A172 (cell line): ENCODE data around the gene GNAI3. TPM values are rescaled to one million over a fixed set of nuclear protein-coding genes. Genes with fewer than 3 reads are reported as not detected.

Source experiments
- DNase-seq: peaks from one replicate; pipeline ENCODE4 v3.0.0-alpha.2; 2015; ENCODE audit warnings: low spot score
- total RNA-seq: library from RNA; depleted of rRNA; stranded (reverse); fragments of >200 nt; shearing (Covaris generic); gene quantifications from 2 replicates; pipeline ENCODE4 v1.2.3, GENCODE V29; 2014; rRNA removed

GNAI3 gene
- 13.8 and 14.8 TPM in 2 replicates for total RNA-seq

DNA sequence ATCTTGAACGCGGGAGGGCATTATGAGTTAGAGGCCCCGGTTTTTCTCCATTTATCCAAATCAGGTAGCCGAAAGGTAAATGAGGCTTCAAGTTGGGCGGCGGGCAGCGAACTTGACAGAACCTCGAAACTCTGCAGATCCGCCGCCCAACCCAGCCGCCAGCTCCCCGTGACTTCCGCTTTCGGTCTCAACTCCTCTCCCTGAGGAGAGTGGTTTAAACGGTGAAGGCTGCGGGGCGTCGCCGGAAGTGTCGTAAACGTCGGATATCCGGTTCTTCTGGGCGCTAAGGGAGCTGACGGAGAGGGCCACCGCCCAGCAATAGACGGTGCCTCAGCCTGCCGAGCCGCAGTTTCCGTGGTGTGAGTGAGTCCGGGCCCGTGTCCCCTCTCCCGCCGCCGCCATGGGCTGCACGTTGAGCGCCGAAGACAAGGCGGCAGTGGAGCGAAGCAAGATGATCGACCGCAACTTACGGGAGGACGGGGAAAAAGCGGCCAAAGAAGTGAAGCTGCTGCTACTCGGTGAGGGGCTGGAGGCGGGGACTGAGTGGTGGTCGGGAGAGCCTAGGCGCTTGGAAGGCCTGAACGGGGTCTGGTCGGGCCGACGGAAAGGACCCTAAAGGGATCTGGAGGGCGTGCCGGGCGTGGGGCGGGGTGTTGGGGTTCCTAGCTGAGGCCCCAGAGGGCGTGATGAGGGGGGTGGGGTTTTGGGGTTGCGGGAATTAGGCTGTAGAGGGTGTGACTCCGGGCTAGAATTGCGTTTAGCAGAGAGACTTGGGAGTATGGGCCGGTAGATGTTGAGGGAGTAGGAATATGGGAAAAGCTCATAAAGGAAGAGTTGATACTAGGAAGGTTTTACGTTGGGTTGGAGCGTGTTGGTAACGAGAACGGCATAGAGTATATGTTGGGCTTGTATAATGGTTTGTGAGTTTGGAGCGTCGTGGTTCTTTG, at the start of gene GNAI3:
TSS of gene GNAI3 (plus strand) at position 295 of the 947 bp plus-strand sequence. CDS start at position 401, 106 bp downstream.
- DNase-seq = peak; percentile 94

DNA sequence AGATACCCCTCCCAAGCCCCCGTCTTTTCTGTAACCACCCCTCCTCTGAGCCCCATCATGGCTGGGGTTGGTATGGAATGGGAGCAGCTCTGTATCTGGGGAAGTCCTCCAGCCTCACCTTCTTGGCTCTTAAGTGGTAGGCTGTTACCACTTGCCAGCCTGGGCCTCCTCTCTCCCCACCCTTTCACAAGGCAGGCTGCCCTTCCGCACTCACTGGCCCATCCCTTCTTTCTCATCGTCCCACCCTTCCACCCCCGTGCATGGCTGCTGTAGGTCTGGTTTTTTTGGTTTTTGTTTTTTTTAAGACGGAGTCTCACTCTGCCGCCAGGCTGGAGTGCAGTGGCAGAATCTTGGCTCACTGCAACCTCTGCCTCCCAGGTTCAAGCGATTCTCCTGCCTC, 49.3 kb upstream of the GNAI3 start:
- DNase-seq = no peak

DNA sequence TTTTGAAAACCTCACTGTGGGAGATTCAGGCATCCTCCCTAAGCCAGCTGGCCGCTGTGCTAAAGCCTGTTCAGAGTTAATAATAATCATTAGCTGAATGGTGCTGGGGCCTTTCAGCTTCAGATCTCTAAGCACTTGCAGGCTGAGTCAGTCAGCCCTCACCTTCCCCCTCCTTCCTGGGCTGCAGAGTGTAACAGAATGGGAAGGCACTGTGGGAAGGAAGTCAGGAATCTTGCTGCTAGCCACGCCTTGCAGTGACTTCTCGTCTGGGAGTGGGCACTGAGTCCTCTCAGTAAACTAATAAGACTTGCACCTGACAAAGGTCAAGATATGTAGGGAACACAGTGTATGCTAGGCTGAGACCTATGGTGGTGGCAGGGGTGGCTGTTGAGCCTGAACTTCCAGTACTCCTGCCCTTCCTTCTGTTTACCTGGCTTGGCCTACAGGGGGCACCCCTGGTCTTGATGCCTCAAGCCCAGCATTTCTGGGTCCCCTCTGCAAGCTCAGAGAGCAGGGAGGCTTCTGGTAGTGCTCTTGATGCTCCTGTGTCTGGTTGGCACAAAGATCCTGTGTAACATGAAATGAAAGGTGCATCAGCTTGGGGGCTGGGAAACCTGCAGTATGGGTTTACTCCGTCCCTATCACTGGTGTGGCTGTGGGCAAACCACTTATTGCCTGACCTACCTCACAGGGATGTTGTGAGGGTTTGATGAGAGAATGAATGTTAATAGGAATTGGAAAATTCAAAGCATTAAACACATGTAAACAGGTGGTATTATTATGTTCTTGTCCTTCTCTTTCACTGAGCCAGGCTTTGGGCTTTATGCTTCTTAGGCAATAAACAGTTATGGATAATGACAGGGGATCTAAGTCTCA, 48.5 kb upstream of the GNAI3 start:
- peak; percentile 40 for DNase-seq

DNA sequence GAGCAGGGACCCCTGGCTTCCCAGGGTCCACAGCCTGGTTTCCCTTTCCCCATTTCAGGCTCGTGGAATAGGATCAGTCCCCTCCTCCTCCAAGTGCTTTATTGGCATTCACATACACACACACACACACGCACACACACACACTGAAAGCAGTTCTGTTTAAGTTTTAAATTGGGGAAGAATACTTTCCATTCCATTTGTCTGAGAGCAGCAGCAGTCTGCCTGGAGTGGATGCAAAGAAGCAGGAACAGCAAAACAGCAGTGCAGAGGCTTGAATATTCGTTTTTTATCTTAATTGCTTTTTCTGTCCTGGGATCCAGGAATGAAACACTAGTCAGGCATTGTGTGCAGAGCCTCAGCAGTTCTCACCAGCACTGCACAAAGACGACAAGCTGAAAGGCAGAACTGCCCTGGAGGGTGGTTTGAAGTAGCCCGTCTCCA, 47.5 kb upstream of the GNAI3 start:
- no peak for DNase-seq

DNA sequence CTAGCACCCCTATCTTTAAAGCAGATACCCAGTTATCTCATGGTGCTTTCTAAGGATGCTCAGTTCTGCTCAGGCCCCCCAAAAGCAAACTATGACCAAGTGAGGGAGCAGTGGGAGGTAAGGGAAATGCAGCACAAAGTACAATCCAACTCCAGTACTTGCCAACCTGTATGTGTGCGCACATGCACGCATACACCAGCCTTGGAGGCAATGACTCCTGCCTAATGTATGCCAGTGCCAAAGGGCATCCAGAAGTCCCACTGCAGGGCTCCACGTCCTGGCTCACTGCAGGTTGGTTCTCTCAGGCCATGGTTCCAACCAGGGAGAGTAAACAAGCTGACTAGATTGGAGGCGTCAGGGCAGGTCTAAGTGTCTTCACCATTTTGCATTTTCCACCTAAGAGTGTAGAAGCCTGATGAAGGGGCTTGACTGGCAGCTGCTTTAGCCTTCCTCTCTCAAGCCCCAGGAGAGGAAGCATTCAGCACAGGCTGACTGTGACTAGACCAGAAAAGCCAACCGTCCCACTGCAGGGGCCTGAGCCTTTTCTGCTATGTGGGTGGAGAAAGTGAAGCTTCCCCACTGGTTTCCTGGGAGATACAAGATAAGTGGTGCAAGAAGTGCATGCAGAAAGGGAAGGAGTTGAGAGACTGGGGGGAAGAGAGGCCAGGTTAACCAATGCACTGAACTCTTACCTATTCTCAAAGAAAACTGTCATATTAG, 46.6 kb upstream of the GNAI3 start:
- no peak for DNase-seq

DNA sequence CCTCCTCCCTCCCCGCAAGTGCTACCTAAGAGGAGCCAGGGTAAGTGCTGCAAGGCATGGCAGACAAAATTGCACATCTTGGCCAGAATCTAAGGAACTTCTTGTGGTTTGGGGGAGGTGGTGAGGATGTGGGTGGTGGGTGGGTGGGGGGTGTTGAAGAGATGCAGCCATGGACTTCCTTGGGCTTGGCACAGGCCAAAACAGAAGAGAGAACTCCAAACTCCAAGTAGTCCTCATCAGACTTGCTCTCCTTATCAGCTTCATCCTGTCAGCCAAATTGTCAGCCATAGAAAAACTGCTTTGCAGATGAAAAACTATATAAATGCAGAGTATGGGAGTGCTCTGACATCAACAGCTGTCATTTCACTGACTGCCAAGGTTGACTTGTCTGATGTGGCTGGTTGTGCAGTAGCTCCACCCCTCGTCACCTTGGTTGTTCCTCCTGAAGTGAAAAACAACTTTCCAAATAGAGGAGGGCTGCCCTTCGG, 46.0 kb upstream of the GNAI3 start:
- no peak for DNase-seq

DNA sequence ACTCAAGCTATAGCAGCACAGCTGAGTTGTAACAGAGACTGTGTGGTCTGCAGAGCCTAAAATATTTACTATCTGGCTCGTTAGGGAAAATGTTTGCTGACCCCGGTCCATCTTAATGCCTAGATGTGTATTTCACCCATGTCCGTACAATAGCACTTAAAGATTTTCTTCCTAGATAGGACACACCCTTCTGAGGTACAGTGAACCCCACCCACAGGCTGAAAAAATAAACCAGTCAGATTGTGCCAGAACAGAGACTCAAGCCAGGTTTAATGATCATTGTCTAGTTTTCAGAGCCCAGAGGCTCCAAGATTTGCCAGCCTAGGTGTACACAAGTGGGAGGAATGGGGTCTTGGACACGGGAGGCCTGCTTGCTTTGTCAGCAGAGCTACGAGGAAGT, 44.5 kb upstream of the GNAI3 start:
- no peak for DNase-seq

DNA sequence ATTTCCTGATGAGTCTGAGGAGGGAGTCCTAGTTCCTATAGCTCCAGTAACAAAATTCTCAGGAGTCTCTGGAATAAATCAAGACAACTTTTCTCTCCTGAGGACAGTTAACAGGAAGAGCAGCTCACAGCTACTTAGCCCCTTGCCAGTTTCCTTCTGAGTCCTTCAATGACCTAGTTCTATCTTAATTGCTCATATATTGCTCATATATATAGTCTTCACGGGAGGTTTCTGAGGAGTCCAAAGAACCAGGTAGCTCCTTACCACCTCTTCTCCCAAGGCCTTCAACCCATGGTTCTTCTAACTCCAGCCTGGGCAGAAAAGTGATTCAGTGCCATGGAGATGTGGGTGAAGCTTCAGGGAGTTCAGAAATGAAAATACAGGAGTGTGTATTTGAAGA, 43.4 kb upstream of the GNAI3 start:
- DNase-seq = no peak

DNA sequence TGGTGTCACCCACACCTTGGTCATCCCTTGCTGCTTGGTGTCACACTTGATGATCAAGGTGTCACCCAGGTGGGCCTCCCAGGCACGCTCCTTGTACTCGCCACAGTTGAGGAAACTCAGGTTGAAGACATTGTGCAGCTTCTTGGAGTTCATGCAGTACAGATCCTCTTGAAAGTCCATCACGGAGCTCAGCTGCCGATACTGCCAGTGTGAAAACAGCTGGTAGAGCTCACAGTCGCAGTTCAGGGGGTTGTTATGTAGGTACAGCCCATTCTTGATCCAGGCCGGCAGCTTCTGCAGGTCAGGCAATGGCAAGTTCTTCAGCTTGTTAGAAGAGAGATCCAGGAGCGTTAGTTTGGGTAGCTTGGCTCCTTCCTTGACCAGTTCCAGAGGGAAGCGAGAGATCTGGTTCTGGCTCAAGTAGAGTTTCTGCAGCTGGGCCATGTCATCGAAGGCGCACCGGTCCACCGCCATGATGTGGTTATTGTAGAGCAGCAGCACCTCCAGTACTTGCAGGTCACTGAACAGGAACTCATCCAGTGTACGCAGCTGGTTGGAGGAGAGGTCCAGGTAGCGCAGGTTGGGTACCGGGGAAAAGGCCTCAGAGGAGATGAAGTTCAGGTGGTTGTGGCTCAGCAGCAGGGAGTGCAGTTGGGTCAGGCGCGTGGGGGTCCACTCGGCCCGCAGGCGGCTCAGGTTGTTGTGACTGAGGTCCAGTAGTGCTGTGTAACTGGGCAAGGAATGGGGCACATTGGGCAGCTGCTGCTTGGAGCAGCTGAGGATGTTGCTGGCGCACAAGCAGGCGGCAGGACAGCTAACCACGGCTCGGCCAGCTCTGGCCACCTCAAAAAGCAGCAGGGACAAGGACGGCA, 40.2 kb upstream of the GNAI3 start:
- no peak for DNase-seq

DNA sequence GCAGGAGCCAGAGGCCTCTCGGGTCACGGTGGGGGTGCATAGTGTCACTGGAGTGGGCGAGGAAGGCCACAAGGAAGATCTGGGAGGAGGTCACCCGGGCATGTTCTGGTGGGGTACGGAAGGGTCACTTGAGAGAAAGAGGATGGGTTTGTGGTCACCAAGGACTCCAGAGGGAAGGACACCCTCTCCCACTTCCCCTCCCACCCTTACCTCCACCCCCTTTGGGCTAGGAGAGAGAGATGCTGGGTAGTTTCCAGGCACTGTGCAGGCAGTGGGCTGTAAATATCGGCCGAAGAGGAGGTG, 39.6 kb upstream of the GNAI3 start:
- no peak for DNase-seq

DNA sequence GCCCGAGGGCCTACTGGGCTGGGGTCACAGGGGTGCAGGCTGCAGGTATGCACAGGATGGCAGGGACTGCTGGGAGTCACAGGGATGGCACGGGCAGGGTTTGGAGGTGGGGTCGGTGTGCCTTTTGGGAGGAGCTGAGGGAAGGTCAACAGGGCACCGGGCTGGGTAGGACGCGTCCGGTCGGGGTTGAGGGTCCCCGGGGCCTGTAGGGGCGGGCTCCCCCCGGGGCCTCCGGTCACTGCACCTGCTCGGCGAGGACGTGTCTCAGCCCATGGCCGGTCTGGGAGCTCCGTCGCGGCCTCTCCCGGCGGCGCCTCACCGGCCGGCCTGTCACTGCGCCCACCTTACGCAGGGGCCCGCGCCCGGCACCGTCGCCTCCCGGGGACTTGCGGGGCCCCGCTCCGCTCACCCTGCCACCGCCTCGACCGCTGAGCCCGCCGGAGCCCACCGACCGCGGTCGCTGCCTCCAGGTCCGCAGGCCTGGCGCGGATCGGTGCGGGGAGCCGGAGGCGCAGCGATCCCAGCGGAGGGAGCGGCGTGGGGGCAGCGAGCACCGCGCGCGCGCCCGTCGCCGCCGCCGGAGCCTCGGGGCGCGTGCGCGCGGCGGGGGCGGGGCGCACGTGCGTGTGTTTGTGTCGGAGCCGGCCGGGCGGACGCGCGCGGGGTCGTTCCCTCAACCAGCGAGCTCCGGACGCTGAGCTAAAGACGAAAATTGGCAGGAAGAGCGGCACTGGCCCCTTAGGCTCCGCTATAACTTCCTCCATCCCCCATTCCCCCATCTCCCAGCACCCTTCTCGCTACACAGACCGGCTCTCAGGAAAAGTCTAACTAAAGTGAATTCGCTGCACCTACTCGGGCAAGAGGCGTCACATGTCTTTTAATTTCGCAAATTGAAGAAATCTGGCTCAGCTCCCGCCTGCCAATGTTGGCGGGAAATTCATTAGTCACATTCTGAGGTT, 39.0 kb upstream of the GNAI3 start, which contains the start of gene AMIGO1:
TSS of gene AMIGO1 (minus strand) at position 552 of the 959 bp plus-strand sequence. CDS start 815 bp downstream, outside the sequence.
- DNase-seq = no peak

DNA sequence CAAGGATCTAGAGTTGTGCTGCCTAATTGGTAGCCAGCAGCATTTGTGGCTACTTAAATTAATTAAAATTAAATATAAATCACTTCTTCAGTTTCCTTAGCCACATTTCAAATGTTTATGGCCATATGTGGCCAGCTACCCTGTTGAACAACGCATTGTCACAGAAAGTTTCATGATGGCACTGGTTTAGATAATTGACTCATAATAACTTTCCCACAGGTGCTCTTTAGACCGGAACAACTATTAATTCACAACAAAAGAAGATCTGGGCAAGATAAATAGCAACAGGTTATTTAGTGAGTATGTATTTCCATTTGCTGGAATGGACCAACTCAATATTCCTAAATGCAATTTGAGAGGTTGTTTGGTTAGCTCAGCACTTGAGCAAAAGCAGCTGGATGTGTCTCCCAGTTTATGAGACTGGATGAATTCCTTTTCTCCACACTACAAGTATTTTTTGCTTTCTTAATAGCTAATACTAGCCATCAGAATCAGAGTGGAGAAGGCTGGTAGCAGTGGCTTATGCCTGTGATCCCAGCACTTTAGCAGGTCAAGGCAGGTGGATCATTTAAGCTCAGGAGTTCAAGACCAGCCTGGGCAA, 35.2 kb upstream of the GNAI3 start:
- DNase-seq = no peak

DNA sequence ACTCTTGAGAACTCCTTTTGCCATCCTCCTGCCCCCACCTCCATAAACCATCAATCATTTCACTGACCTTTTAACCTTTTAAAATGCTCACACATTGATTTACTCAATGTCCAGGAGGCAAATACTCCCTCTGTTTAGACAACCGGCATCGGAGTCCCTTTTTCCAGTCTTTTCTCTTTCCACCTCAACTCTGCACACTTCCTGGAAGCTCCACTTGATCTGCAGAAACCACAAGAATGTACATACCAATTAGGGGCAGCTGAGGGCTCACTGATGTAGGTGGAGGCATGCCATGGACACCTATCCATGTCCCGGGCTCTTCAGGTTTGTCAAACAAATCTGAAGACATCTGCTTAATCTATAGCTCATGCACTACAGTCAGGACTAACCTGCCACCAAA, 33.6 kb upstream of the GNAI3 start:
- DNase-seq = no peak

DNA sequence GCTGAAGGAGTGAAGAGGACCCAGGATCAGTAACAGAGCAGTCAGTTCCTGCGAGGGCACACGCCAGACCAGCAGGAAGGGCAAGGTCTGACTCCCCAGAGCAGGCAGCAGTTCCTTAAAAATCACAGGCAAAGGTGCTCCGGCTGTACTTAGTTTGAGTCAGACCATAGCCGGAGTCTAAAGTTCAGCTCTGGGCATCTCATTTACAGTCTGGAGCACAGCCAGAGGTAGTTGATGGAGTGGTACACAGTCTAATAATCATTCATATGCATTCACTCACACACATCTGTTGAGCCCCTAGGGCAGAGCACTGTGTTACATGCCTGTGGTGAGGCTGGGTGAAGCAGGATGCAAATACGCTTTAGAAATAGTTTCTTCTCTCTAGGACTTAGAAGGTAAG, 31.5 kb upstream of the GNAI3 start:
- DNase-seq = no peak

DNA sequence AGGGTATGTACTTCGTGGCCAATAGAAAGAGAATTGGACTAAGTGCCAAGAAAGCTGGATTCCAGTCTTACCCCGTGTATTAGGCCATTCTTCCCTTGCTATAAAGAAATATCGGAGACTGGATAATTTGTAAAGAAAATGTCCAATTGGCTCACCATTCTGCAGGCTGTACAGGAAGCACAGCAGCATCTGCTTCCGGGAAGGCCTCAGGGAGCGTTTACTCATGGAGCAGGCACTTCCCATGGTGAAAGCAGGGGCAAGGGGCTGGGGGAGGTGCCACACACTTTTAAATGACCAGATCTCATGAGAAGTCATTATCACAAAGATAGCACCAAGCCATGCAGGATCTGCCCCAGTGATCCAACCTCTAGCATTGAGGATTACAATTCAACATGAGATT, 31.1 kb upstream of the GNAI3 start:
- DNase-seq = no peak

DNA sequence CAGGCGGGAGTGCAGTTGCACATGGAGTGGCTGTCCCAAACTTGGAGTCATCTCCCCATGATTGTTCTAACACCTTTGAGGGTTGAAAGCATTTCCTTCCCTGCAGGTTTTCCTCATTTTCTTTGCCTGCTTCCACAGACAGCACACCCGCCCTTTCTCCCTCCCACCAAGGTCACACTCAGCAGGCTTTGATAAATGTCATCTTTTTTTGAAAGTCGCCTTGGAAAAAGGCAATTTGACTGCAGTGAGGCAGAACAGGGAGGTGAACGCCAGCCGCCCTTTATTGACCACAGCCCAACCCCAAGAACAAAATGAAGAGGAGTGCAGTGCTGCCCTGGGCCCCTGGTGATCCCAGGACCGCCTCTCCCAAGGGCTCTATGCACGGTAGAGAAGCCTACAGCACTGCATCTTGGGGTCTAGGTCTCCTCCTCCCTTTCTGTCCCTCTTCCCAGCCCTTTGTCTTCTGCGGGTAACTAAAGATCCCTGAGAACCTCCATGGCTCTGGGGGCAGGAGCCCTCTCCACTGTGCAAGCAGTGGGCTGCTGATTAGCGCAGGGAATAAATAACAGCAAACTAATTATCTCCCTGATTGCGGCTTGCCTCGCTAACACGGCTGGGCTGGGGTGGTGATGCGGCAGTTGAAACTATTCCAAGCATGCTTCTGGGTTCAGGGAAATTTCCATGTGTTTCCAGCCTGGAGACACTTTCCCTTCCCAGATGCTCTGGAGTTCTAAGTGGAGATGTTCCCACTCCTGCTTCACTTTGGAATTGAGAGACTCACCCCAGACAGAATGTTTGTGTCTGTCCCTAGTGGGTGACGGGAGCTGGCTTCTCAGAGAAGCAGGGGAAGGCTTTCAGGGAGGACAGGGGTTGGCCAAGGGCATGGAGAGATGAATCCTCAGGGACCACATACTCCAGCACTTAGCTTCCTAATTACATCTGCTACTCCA, 27.1 kb upstream of the GNAI3 start:
- no peak for DNase-seq

DNA sequence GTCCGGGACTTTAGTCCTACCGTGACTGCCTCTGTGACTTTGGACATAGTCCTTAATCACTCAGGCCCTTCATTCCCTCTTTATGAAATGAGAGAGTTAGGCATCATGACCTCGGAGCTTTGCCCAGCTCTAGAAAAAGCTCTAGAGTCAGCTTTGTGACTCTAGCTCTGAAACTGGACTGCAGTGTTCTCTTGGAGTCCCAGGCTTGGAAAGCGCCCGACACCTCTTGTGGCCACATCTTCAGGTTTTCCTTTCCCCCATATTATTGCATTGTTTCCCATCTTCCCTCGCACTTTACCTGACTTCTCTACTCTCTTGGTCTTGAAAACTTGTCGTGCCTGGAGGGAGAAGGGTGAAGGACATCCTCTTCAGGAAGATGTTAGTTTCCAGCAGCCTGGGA, 26.4 kb upstream of the GNAI3 start:
- no peak for DNase-seq

DNA sequence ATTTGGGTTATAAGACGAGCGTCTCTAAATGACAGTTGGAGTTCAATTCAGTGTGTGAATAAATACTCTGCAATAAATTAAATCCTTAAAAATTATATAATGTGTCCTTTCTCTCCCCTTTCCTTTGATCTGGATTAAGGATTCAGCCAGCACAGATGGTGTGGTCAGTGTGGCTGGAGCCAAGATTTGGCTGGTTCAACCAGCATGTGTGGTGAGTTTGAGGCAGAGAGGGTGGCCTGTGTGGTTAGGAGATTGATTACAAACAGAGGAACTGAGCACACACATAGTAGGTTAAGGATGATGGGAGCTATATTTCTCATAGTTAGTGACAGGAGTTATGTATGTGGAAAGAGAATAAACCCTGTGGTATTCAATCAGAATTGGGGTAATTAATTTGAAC, 24.7 kb upstream of the GNAI3 start:
- no peak for DNase-seq
